Mesenchymal stem cell (in vitro differentiated cells and primary cell): ENCODE measurements around the gene LPCAT3.
A peak's percentile ranks its signal among the peaks of the same experiment; 100 is the strongest.

Source experiments
- DNase-seq: peaks from one replicate; pipeline ENCODE4 v3.0.0-alpha.2; 2013
- H2AFZ ChIP-seq: one replicate; pipeline ENCODE4 v1.6.1; 2013; ENCODE audit warnings: low read depth, mild to moderate bottlenecking, control low read depth, inconsistent platforms, low read length, moderate library complexity
- H2AK5ac ChIP-seq: 2 replicates; pipeline ENCODE4 v1.6.1; 2013; ENCODE audit warnings: low read length, moderate library complexity, mild to moderate bottlenecking, inconsistent platforms; ENCODE audit not compliant: severe bottlenecking
- H2BK120ac ChIP-seq: one replicate; pipeline ENCODE4 v1.6.1; 2013; ENCODE audit warnings: low read depth, mild to moderate bottlenecking, inconsistent platforms, low read length, moderate library complexity
- H2BK12ac ChIP-seq, 2 experiments: one replicate each; pipeline ENCODE4 v1.6.1; 2013; ENCODE audit warnings: inconsistent platforms in 2 of 2, low read length in 2 of 2, mild to moderate bottlenecking in 2 of 2, moderate library complexity in 2 of 2, control low read depth in 1 of 2
- H2BK15ac ChIP-seq: one replicate; pipeline ENCODE4 v1.6.1; 2013; ENCODE audit warnings: mild to moderate bottlenecking, low read depth, inconsistent platforms; ENCODE audit not compliant: poor library complexity, severe bottlenecking
- H2BK5ac ChIP-seq: 2 replicates; pipeline ENCODE4 v1.6.1; 2013; ENCODE audit warnings: low read depth, mild to moderate bottlenecking, low read length, control low read depth, inconsistent platforms; ENCODE audit not compliant: poor library complexity, severe bottlenecking
- H3K14ac ChIP-seq, 2 experiments: one replicate each; pipeline ENCODE4 v1.6.1; 2013; ENCODE audit warnings: inconsistent platforms in 2 of 2, low read length in 2 of 2, control low read depth in 1 of 2, mild to moderate bottlenecking in 1 of 2, moderate library complexity in 1 of 2
- H3K18ac ChIP-seq, 2 experiments: one replicate each; pipeline ENCODE4 v1.6.1; 2013; ENCODE audit warnings: inconsistent platforms in 2 of 2, low read length in 2 of 2, control low read depth in 1 of 2, low read depth in 1 of 2, mild to moderate bottlenecking in 1 of 2
- H3K23ac ChIP-seq, 2 experiments: one replicate each; pipeline ENCODE4 v1.6.1; 2013; ENCODE audit warnings: inconsistent platforms in 2 of 2, low read length in 2 of 2, mild to moderate bottlenecking in 2 of 2, moderate library complexity in 2 of 2, control low read depth in 1 of 2
- H3K27ac ChIP-seq: 2 replicates; pipeline ENCODE4 v1.5.1; 2013; ENCODE audit warnings: mild to moderate bottlenecking, moderate library complexity, low read length, control low read depth, inconsistent platforms; ENCODE audit not compliant: poor library complexity, severe bottlenecking
- H3K27me3 ChIP-seq, 2 experiments: 2 replicates each; pipeline versions ENCODE4 v1.6.1 to v1.7.0; 2013; ENCODE audit warnings: low read length in 2 of 2, mild to moderate bottlenecking in 2 of 2, moderate library complexity in 2 of 2, control low read depth in 1 of 2, inconsistent platforms in 1 of 2; ENCODE audit not compliant: control insufficient read depth in 1 of 2, insufficient read depth in 1 of 2
- H3K36me3 ChIP-seq, 2 experiments: 2 replicates each; pipeline versions ENCODE4 v1.6.1 to v1.7.0; 2013; ENCODE audit warnings: low read length in 2 of 2, control low read depth in 1 of 2, inconsistent platforms in 1 of 2, low read depth in 1 of 2, mild to moderate bottlenecking in 1 of 2; ENCODE audit not compliant: insufficient read depth in 2 of 2, control insufficient read depth in 1 of 2
- H3K4ac ChIP-seq, 2 experiments: one replicate each; pipeline ENCODE4 v1.6.1; 2013; ENCODE audit warnings: inconsistent platforms in 2 of 2, low read length in 2 of 2, mild to moderate bottlenecking in 2 of 2, moderate library complexity in 2 of 2, control low read depth in 1 of 2, low read depth in 1 of 2
- H3K4me1 ChIP-seq: 2 replicates; pipeline ENCODE4 v1.6.1; 2013; ENCODE audit warnings: low read depth, low read length, control low read depth; ENCODE audit not compliant: control insufficient read depth, insufficient read depth
- H3K4me2 ChIP-seq: 2 replicates; pipeline ENCODE4 v1.6.1; 2013; ENCODE audit warnings: low read length, mild to moderate bottlenecking, inconsistent platforms; ENCODE audit not compliant: poor library complexity, severe bottlenecking
- H3K4me3 ChIP-seq, 2 experiments: 2 replicates each; pipeline versions ENCODE4 v1.5.1 to v1.7.0; 2013; ENCODE audit warnings: low read length in 2 of 2, mild to moderate bottlenecking in 2 of 2, control low read depth in 1 of 2, low read depth in 1 of 2; ENCODE audit not compliant: insufficient read depth in 1 of 2
- H3K79me1 ChIP-seq: replicated peaks from 2 replicates; pipeline ENCODE4 v1.6.1; 2013; ENCODE audit warnings: mild to moderate bottlenecking, control low read depth, low read length, inconsistent platforms; ENCODE audit not compliant: poor library complexity, severe bottlenecking
- H3K9ac ChIP-seq: 2 replicates; pipeline ENCODE4 v1.7.0; 2013; ENCODE audit warnings: mild to moderate bottlenecking, low read length, moderate library complexity
- H3K9me3 ChIP-seq: 2 replicates; pipeline ENCODE4 v1.7.0; 2013; ENCODE audit warnings: mild to moderate bottlenecking, low read length; ENCODE audit not compliant: control insufficient read depth
- H4K8ac ChIP-seq: one replicate; pipeline ENCODE4 v1.6.1; 2013; ENCODE audit warnings: inconsistent platforms, mild to moderate bottlenecking, low read length, moderate library complexity
- H4K91ac ChIP-seq: one replicate; pipeline ENCODE4 v1.6.1; 2013; ENCODE audit warnings: mild to moderate bottlenecking, low read length, inconsistent platforms
- WGBS: methylation state at CpG from one replicate; pipeline ENCODE4 v1.1.7; 2013; ENCODE audit warnings: mixed read lengths; 5-methylcytosine and 5-hydroxymethylcytosine counted together

LPCAT3 gene

DNA sequence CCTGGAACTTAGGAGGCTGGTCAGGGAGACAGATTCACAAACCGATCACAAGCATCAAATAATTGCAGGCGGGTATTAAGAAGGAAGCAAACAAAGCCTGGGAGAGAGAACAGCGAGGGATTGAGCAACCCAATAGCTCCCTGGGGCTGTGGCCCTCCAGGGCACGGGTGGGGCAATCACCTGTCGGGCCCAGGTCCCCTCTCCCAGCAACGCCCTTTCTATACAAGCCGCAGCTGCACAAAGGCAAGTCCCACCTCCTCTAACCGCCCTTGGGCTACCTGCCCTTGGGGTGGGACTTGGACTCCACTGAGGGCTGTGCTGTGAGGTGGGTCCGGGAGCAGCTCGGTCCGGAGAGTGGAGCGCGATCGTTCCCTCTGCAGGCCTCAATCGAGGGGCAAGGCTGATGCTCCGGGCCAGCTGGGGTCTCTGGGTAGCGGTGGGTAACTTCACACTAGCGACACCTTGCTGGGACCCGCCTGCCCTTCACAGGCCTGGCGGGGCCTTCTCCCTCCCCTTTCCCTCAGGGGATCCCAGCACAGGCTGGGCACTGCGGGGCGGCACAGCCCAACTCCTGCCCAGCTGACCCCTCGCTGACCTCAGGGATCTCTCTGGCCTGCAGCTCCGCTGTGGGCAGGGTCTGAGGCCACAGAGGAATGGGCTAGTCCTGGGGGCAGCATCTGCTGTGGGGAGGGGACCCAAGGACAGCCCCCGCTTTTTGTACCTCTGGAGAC lies 55.8 kb downstream of the LPCAT3 start:
- Histone ChIP-seq H3K9me3 (no peaks in the 10 kb centered on the region), H2BK12ac (peak overlapping the region; percentile 43 to 80), H3K4me3 (peak overlapping the region in 1 of 2 experiments; percentile 65), H2BK15ac (peak overlapping the region; percentile 96), H3K18ac (peak overlapping the region; percentile 82 to 96), H2BK5ac (no peak overlapping the region), H4K8ac (peak overlapping the region; percentile 98), H3K4me1 (peaks cover 16% of the 10 kb centered on the region), H3K36me3 (peaks cover 35 to 44% of the 10 kb centered on the region in 2 experiments), H4K91ac (peak overlapping the region; percentile 97), H3K9ac (peak overlapping the region; percentile 79), H3K23ac (no peak overlapping the region), H2AK5ac (peak overlapping the region; percentile 42), H2AFZ (peak overlapping the region; percentile 10), H3K79me1 (peaks cover 5% of the 10 kb centered on the region), H3K27me3 (no peaks in the 10 kb centered on the region), H3K27ac (peak overlapping the region; percentile 4), H3K4me2 (peak overlapping the region; percentile 3), H3K14ac (no peak overlapping the region), H3K4ac (peak overlapping the region; percentile 14 to 97), H2BK120ac (peak overlapping the region; percentile 81)
- WGBS, result 68% methylated on average over 23 of the region's 25 CpGs
- no peak for DNase-seq

DNA sequence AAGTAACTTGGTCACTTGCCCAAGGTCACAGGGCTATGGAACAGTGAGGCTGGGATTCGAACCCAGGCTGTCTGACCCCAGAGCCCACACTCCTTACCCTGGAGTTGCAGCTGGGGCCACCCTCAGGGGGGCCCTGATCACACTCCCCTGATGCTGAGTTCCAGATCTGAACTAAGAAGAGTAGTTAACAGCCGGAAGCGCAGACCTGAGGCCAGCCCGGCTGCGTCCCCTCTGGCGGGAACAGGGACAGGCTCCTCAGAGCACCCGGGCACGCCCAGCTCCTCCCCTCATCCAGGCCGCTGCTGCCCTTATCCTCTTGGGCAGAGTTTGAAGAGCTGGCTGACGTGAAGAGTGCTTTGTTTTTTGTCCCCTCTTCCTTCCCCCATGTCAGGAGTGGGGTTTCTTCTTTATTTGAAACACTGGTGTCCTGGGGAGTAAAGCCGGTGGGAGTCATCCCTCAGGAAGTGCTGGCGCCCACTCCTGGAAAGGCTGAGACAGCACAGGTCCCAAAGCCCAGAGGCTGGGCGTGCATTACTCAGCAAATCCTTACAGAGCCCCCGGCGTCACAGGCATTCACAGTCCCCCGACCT lies 56.5 kb downstream of the LPCAT3 start:
- H3K4me3 ChIP-seq, result peak overlapping the region in 1 of 2 experiments; percentile 65
- H3K4me1 ChIP-seq, result peaks cover 16% of the 10 kb centered on the region
- H2BK12ac ChIP-seq, result peak overlapping the region in 1 of 2 experiments; percentile 38
- peak overlapping the region; percentile 25 to 42 for H3K4ac ChIP-seq
- H3K27me3 ChIP-seq, result peaks cover 0 to 3% of the 10 kb centered on the region in 2 experiments
- H3K79me1 ChIP-seq, result no peaks in the 10 kb centered on the region
- no peak overlapping the region for H3K27ac ChIP-seq
- no peak overlapping the region for H3K14ac ChIP-seq
- H4K8ac ChIP-seq, result peak overlapping the region; percentile 98
- peaks cover 28 to 43% of the 10 kb centered on the region in 2 experiments for H3K36me3 ChIP-seq
- 14% methylated on average over 13 of the region's 16 CpGs for WGBS
- no peaks in the 10 kb centered on the region for H3K9me3 ChIP-seq
- H2BK15ac ChIP-seq, result peak overlapping the region; percentile 96
- H2BK120ac ChIP-seq, result peak overlapping the region; percentile 81
- peak overlapping the region; percentile 79 for H3K9ac ChIP-seq
- H3K4me2 ChIP-seq, result peak overlapping the region; percentile 3
- H3K18ac ChIP-seq, result peak overlapping the region; percentile 82 to 94
- no peak overlapping the region for H3K23ac ChIP-seq
- H2AFZ ChIP-seq, result peak overlapping the region; percentile 1
- peak overlapping the region; percentile 1 for H2AK5ac ChIP-seq
- no peak overlapping the region for H2BK5ac ChIP-seq
- H4K91ac ChIP-seq, result peak overlapping the region; percentile 88
- peak; percentile 91 for DNase-seq

- DNase-seq, result peak; percentile 50
- Histone ChIP-seq H3K27me3 (peaks cover 0 to 3% of the 10 kb centered on the region in 2 experiments), H3K4me3 (peak overlapping the region in 1 of 2 experiments; percentile 65), H3K9ac (peak overlapping the region; percentile 79), H3K36me3 (peaks cover 23 to 41% of the 10 kb centered on the region in 2 experiments), H3K79me1 (no peaks in the 10 kb centered on the region), H3K23ac (no peak overlapping the region), H2BK15ac (peak overlapping the region; percentile 44), H3K4me2 (no peak overlapping the region), H3K4ac (peak overlapping the region; percentile 25 to 42), H4K91ac (peak overlapping the region; percentile 88), H3K9me3 (no peaks in the 10 kb centered on the region), H2BK12ac (peak overlapping the region; percentile 3 to 38), H2AFZ (no peak overlapping the region), H3K4me1 (peaks cover 16% of the 10 kb centered on the region), H3K27ac (no peak overlapping the region), H2BK120ac (no peak overlapping the region), H4K8ac (peak overlapping the region; percentile 94), H3K18ac (peak overlapping the region; percentile 9 to 94), H3K14ac (no peak overlapping the region), H2BK5ac (no peak overlapping the region), H2AK5ac (peak overlapping the region; percentile 1)
- 76% methylated on average over 24 of the region's 24 CpGs for WGBS
These were observed 57.0 kb downstream of the LPCAT3 start for GRCh38 chr12:6961278-6961694.
